NCI-H1436 treated with DMSO at 0.1 percent for 48 hours (cell line): ENCODE data around the gene EMC8.

ENCODE experiments used
- DNase-seq: peaks from one replicate; lab custom pipeline; 2025; lab: John Stamatoyannopoulos, UW

EMC8 gene

DNA sequence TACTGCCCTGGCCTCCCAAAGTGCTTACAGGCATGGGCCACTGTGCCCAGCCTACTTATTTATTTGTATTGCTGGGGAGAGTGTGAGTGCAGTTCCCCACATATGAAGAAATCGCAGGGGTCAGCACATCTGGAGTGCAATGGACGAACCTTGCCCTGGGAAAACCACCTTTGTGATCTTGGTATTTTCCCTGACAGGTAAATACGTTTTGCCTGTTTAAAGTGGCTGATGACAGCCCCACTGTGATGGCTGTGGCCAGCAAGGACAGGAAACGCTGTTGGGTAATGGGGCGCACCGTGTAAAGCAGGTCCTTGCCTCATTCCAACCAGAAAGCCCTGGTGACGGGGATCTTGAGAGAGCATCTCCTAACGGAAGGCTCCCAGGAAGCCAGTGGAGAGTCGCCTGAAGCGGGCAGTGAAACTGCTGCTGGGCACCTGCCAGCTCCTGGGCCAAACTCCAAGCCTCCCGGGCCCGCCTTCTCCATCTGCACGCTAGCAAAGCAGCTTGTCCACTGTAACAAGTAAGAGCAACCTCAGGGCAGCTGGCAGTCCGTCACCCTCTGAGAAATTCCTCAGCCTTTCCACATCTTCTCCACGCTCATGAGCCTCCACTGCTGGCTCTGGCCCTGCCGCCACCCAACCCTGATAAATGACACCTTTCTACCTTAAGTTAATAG is 17.5 kb downstream of the EMC8 start:
- DNase-seq: no peak

DNA sequence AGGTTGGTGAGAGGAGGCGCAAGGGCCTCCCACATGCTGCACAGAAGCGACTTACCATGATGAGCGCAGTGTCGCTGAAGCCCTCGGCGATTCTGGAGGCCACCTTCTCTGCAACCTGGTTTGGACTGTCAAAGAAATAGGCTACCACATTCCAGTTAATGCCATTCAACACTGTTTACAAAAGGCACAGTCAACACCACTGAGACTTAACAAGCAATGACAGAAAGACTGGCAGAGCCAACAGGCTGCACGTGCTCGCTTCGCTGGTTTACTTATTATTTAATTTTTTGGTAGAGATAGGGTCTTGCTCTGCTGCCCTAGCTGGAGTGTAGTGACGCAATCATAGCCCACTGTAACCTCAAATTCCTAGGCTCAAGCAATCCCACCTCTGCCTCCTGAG is 18.2 kb downstream of the EMC8 start:
- DNase-seq: no peak

DNA sequence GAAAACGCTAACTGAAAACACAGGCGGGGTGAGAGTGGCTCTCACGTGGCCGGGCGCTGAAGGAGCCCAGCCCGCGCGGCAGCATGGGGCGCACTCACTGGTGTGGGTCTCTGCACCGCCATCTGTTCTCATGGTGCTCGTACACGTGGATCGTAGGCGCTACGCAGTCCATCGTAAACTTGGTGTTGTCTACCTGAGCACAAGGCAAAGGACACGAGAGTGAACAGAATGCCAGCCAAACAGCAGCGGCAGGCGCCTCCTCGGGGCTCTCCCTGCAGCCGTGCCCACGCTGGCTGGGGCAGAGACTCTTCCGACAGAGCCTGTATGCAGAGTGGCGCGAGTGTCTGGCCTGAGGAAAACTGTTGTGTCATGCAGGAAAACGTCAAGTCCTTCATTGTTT is 19.1 kb downstream of the EMC8 start:
- DNase-seq: no peak

DNA sequence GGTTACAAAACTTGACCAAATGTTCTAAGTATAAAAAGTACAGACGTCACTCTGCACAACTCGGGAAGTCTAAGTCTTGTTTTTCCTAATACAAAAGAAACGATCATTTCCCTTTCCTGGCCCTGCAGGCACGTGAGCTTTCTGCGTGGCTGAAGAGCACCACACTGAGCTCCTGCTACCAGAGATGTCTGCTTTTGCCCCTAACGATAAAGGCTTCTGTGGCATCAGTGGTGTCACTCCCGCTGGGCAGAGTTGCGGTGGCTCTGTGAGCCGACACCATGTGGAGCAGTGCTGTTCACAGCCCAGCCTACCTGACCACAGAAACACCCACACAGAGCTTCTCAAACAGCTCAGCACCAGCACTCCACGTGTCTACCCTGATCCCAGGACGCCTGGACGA is 20.5 kb downstream of the EMC8 start:
- DNase-seq: no peak

DNA sequence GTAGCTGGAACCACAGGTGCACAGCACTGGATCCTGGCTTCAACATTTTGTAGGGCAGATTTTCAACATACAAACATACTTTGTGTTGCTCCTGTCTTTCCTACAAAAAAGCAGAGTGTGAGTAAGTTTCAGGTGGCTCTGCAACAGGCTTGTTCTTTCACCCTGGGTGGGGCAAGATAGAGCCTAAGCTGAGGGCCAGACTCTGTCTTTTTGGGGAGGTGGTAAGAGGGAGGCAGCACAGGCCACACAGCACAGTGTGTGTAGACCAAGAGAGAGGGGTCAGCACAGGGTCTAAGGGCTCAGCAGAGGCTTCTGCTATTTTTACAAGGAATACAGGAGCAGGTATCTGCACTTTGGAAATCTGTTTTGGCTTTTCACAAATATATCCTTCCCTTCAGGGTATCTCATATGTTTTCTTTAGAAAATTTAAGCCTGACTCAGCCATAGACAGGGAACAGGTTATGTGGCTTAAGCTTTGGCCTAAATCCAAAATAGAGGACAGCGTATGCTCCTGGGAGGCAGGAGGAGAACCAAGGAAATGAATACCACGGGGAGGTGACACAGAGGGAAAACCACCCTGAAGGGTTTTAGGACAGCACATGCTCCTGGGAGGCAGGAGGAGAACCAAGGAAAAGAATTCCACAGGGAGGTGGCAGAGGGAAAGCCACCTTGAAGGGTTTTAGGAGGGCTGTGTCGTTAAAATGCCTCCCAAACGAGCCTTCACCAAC is 21.6 kb downstream of the EMC8 start:
- no peak for DNase-seq

DNA sequence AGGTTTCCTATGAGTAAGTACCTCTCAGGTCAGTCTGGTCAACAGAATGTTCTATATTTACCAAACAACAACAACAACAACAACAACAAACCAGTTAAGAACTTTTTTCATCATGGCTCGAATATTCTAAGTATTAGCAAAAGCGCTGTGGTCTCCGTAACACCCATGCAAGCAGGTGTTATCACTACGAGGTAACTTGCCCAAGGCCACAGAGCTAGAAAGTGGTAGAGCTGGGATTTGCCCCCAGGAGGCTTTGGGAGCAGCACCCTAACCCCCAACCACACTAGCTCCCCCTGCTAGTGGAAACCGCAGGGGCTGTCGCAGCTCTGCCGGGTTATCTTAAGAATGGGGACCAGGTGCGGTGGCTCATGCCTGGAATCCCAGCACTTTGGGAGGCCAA is 24.5 kb downstream of the EMC8 start:
- no peak for DNase-seq

DNA sequence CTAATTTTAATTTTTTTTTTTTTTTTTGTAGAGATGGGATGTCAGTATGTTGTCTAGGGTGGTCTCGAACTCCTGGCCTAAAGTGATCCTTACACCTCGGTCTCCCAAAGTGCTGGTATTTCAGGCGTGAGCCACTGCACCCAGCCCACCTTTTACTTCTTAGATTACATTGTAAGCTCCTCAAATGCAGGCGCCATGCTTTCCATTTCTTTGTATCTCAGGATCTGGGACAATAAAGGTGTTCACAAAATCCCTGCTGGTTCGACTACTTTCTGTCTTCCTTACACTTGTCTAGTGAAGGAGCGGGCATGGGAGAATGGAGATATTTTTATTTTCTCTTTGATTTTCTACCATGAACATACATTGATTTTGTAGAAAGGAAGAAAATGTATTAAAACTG is 25.2 kb downstream of the EMC8 start:
- no peak for DNase-seq

DNA sequence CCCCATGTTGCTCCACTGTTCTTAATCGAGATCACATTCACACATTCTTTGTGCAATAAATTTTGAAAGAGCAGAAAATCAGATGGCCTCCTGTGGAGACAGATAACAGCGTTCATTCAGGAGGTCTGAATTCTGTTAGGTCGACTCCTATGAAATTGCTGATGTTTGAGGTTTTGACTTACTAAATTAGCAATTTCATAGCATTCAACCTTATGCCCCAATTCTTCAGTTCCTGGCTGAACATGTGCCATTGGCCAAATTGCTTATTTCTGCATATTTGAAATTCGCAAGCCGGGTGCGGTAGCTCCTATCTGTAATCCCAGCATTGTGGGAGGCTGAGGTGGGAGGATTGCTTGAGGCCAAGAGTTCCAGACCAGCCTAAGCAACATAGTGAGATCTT is 26.3 kb downstream of the EMC8 start:
- no peak for DNase-seq

DNA sequence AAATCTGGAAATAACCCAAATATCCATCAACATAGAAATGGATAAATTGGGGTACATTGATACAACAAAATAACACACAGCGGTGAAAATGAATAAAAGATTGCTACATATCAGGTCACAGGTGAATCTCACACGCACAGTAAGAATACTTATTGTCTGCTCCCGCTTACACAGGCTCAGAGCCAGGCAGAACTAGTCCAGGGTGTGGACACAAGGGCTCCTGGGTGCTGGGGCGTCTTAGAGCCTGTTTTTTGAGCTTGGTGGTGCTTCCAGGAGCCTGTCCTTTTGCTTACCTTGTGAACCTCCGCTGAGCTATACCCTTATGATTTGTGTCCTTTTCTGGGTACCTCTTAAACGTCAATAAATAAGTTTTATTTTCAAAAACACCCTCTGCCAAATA is 28.6 kb downstream of the EMC8 start:
- DNase-seq: no peak

DNA sequence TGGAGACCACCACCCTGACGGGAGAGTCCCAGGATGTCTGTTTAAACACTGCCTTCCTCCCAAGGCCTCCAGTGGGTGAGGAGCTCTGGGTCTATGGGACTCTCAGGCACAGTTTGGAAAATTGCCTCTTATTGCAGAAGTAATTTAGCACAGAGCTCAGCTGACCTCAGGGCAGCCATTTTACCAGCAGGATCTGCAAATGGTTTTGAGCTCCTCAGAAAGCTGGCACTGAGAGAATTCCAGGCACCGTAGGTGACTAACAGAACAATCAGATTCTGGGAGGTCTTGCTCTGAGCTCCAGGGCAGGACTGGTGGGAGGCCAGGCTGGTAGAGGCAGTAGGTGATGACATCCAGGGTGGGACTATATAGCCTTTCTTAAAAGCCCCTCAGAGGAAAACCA is 31.1 kb downstream of the EMC8 start:
- DNase-seq: no peak

DNA sequence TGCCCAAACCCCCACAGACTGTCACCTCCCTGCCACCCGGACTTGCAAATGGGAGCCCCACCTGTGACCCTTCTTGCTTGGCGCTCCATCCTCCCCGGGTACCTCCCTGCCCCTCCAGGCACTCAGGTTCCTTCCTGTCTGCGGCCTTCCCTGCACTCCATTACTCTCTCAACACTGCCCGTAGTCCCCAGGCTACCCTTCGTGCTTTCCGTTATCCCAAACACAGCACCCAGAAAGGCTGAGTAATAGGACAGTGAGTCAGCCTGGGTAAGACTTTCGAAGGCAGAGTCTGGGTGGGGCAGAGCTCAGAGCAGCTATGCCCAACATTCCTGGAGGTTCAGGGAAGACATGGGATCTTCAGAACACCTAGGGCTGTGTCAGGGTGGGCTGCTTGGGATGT is 31.8 kb downstream of the EMC8 start:
- no peak for DNase-seq

DNA sequence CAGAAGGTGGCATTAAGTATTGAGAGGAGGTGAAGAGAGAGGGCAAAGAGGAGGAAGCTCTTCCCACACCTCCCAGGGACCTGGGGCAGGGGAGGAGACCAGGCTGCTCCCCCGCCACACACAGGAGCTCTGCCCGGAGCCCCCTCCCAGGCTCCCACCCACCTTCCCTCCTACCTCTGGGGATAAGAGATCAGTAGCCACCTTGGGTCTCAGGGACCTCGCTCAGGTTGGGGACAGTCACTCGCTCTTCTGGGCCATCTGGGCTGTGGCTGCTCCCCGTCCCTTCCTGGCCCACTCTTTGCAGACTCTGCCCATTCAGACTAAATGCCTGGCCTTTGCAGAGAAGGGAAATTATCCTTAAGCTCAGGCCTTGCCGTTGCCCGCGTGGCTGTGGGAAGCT is 33.6 kb downstream of the EMC8 start:
- DNase-seq: no peak

DNA sequence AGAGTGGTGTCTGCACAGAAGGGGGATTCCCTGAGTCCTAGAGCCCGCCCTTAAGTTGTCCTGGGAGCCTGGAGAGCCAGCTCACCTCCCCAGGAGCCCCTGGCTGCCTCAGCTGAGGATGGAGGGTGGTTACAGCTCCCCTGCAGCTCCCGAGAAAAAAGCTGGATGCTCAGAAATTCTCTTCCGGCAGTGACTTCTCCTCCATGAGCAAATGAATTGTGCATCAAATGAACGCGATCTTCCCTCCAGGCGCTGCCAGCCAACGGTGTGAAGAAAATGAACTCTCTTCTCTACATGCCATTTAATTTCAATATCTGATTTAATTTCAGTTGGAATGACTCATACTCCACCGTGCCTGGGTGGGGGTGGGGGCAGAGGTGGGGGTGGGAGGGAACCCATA is 34.1 kb downstream of the EMC8 start:
- DNase-seq: no peak

DNA sequence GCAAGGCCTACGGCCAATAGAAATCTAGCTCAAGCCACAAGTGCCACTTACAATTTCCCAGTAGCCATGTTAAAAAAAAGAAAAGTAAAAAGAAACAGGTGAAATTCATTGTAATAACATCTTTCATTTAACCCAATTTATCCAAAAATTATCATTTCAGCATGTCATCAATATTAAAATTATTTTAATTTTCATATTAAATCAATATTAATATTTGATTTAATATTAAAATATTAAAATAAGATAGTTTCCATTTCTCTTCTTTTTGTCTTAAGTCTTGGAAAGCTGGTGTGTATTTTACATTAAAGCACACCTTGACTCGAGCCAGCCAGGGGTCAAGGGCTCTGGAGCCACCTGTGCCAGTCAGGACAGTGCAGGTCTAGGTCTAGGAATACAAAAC is 35.7 kb downstream of the EMC8 start:
- no peak for DNase-seq

DNA sequence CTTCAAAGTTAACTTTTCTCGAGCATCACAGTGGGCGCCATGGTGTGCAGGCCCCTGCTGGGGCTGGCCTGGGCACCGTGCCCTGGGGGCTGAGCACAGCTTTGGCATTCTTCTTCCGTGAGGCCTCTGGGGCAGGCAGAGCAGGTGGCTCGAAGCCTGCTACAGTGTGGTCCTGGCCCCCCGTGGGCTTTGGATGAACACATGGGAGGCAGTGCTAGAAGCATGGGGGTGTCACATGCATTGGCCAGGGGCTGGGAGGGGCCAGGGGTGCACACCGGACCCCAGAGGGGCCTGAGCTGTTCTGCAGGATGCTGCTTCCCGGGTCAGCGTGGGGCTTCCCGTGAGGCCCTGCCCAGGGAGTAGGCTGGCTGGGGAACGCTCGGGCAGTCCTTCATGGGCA is 36.4 kb downstream of the EMC8 start:
- no peak for DNase-seq

DNA sequence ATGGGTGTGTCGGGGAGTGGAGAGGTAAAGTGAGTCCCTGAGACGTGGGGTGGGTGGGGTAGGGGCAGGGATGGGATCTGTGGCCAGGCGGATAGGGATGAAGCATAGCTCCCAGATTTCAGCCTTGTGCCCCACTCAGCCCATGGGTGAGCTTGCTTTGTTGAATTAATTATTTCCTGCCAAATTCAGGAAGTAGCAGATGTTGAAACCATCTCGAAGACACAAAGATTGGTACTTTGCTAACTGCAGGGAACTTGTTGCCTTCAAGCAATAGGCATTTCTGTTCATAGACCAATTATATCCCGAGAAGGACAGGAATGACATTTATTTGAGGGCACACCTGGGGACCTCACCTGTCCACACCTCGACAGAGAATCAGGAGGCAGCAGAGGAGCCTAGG is 37.5 kb downstream of the EMC8 start:
- no peak for DNase-seq

DNA sequence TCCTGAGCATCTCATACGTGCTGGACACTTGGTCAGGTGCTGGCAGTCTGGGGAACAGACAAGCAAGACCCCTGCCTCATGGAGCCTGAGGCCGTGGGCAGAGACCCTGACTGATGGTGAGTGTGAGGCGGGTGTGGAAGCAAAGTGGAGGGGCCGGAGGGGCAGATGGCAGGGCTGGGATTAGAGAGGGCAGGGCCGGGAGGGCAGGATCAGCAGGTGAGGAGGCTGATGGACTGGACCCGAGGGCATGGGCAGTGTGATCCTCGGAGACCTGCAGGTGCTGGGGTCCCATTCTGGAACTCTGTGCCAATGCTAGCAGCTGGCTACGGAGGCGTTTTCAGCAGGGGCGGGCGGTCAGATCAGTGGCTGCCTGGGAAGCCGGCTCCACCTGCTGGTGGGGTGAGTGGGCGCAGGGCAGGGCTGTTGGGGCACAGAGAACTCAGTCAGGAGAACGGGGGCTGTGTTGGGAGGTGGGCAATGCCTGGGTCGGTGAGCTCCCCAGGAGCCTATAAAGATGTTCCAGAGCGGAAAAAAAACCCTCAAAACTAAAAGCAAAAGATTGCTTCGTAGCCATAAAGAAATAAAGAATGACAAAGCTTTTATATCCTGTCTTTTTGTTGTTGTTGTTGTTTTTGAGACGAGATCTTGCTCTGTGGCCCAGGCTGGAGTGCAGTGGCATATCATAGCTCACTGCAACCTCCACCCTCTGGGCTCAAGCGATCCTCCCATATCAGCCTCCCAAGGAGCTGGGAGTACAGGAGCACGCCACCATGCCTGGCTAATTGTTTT is 39.5 kb downstream of the EMC8 start:
- no peak for DNase-seq

DNA sequence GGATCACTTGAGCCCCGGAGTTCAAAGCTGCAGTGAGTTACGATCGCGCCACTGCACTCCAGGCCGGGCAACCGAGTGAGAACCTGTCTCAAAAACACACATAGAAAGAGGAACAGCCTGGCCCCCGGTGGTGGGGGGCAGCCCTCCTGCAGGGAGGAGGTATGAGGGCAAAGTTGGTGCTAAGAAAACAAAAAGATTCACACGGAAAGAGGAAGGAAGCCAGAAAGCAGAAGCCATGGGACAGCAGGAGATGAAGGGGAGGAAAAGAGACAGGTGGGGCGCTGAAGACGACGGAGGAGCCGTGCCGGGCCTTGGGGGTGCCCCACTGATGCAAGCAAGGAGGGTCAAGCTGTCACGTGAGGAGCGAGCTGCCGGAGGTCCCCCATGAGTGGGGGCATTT is 40.2 kb downstream of the EMC8 start:
- DNase-seq: no peak

DNA sequence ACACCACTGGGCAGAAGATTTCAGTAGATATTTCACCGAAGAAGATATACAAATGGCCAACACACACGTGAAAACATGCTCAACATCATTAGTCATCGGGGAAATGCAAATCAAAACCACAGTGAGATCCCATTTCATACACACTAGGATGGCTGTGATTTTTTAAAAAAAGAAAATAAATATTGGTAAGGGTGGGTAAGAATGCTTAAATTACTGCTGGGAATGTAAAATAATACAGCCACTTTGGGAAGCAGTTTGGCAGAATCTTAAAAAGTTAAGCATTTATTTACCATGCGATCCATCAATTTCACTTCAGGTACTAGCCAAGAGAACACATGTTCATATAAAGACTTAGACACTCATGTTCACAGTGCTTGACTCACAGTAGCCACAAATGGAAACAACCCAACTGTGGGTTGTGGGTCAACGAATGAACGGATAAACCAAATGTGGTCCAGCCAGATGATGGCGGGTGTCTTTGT is 42.0 kb downstream of the EMC8 start:
- DNase-seq: no peak

DNA sequence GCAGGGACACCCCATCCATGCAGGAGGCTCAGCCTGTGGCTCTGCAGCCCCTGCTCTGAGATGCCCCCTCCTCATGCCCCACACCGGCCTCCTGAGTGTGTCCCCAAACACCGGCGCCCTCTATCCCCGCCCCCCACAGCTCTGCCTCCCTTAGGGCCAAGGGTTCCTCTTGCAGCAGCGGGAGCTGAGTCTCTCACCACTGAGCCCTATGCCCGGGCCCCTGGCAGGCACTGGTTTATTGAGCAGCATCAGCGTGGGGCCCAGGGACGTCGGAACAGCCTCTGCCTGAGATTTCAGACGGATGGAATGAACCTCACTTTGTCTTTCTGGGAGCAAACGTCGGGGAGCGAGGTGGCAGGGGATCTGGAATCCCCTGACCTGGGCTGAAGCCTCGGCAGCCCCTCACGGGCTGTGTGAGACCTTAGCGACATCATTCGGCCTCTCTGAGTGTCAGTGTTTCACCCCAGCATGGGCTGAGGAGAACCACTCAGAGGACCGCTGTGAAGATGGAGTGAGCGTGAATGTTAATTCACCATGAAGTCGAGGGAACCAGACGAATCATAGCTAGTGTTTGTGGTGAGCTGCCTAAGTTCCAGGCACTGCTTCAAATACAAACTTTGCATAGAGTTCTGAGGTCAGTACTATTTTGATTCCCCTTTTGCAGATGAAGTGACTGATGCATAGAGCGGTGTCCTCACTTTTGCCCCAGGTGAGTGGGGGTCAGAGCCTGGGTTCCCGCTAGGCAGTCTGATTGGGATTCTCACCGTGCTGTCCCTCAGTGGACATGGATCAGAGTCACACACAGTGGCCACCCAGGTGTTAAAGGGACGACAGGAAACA is 43.2 kb downstream of the EMC8 start:
- DNase-seq: no peak

DNA sequence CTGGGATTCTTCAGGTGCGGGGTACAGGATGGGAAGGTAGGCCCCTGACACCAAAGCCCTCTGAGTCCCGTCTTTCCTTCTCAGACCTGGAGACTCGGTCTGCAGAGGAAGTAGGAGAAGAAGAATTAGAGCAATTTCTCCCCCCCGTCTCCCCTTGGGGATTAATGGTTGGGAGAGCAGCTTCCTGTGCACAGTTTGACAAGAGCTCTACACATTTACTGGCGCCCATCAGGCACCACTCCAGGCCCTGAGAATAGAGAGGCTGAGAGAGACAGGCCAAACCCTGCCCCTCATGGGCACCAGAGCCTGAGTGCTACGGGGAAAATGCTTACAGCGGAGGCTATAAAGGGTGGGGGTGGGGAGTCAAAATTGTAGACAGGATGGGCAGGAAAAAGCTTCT is 44.9 kb downstream of the EMC8 start:
- peak; percentile 76 for DNase-seq

DNA sequence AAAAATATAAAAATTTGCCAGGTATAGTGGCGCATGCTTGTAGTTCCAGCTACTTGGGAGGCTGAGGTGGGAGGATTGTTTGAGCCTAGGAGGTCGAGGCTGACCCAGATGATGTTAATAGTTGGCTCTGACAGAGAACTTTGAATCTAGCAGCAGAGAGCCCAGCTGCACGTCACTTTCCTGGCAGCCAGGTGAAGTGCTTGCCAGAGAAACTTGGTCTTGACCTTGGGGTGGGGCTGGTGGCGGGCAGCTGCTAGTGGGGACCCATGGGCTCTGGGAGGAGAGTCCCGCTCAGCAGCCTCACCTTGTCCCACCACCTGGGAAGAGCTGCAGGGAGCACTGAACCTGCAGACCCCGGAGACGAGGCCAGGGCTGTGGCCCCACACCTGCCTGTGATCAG is 45.4 kb downstream of the EMC8 start:
- no peak for DNase-seq
